Epithelial cell of esophagus (primary cell): ENCODE data around the gene NEAT1.

ENCODE experiments used
- DNase-seq: peaks from one replicate; pipeline ENCODE4 v3.0.0; 2010; ENCODE audit warnings: low read depth
- H3K4me3 ChIP-seq: 2 replicates; pipeline ENCODE4 v1.5.1; 2011; ENCODE audit warnings: mild to moderate bottlenecking, low read length, control low read depth
- TF ChIP-seq, protein P1 (sequence below): IDR thresholded peaks from 2 replicates; pipeline ENCODE4 v1.5.1; 2011; ENCODE audit warnings: low read depth, mild to moderate bottlenecking, low read length, control low read depth, inconsistent platforms; ENCODE audit not compliant: insufficient read depth; ENCODE audit errors: missing control alignments

Gene NEAT1

DNA sequence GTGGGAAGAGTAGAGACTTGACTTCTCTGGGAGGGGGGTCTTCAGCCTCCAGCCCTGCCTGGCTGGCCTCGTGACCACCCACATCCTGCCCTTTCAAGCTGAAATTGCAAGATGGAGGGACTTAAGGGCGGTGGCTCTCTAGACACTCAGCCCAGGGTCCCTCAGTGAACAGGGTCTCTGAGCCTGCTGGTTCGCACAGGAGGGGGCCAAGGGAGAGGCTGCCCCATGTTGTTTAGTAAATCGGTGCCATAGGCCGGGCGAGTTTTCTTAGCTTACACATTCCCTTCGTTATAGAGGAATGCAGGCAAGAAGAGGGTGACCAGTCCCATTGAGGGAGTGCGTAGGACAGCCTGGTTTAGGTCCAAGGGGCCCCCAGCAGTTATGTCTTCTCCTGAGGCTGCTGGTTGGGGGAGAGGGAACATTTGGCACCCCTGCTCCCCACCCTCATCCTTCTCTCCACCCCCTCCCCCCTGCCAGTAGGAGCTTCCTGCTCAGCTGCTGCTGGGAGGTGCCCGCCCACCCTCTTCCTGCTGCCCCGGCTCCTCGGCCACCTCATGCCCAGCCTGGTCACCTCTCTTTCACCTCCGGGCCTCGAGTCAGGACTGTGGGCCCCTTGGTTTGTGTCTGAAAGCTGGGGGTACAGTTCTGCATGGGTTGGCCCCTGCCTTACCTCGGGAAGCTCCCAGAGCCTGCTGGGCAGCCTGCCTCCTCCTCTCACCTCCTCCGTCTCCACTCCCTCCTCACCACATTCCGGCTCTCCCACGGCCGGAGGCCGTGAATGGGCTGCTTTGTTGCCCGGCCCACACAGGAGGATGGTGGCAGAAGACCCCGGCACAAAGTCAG is 32.3 kb upstream of the NEAT1 start:
- DNase-seq, result no peak
- TF ChIP-seq, protein P1, sequence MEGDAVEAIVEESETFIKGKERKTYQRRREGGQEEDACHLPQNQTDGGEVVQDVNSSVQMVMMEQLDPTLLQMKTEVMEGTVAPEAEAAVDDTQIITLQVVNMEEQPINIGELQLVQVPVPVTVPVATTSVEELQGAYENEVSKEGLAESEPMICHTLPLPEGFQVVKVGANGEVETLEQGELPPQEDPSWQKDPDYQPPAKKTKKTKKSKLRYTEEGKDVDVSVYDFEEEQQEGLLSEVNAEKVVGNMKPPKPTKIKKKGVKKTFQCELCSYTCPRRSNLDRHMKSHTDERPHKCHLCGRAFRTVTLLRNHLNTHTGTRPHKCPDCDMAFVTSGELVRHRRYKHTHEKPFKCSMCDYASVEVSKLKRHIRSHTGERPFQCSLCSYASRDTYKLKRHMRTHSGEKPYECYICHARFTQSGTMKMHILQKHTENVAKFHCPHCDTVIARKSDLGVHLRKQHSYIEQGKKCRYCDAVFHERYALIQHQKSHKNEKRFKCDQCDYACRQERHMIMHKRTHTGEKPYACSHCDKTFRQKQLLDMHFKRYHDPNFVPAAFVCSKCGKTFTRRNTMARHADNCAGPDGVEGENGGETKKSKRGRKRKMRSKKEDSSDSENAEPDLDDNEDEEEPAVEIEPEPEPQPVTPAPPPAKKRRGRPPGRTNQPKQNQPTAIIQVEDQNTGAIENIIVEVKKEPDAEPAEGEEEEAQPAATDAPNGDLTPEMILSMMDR, result no peak
- H3K4me3 ChIP-seq, result peak overlapping the region; percentile 96

DNA sequence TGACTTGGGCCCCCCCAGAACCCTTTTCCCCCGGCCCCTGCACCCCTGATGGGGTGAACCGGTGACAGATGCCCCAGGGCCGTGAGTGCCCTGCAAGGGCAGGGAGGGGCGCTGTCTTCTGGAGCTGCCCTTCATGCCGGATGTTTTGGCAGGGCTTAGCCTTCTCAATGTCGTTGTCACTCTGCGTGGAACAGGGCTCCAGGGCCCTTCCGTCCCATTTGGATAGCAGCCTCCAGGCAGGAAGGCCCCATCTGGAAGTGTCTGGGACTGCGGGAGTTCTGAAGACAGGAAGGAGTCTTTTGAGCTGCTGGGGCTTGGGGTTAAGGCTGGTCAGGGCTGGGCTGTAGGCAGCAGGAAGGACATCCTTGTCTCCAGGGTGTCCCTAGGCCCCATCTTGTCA is 31.6 kb upstream of the NEAT1 start:
- TF ChIP-seq, protein P1, result no peak
- no peak for DNase-seq
- peak overlapping the region; percentile 96 for H3K4me3 ChIP-seq

DNA sequence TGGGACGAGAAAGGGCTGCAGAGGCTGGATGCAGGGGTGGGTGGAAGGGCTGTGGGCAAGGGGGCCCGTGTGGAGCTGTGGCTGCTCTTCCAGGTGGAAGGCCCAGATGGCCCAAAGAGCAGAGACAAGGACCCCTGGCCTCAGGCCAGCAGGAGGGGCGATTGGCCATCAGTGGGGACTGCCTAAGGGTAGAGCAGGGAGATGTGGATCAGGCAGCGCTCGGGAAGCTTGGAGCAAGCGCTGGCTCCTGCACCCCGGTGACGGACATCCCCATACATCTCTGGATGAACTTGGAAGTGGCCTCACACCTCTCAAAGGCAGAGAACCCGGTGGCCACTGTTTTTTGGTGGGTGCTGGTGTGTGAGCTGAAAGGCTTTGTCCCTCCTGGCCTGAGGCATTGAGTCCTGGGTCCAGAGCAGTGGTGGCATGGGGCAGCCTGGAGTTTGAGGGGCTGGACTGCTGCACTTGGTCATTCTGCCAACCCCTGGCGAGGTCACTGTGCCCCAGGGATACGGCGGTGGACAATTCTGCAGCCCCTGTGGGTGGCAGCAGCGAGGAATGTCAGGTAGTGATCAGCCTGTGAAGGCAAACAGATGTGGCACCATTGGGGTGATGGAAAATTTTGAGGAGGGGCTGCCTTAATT is 30.3 kb upstream of the NEAT1 start:
- TF ChIP-seq, protein P1, result no peak
- DNase-seq, result no peak
- no peak overlapping the region for H3K4me3 ChIP-seq

DNA sequence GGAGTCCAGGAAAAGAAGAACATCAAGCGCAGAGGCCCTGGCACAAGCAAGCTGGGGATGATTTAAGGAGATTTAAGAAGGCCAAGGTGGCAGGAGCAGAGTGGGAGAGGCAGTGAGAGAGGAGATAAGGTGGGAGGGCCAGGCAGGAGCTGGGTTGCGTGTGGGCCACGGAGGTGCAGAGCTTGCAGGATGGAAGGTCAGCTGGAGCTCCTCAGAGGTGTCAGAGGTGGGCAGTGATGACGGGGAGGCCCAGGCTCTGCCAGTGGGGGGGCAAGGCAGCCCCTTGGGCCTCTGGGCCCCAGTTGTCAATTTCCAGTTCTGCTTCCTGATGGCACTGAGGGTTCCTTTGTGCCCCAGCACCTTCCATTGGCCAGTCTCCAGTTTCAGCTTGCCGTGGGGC is 29.7 kb upstream of the NEAT1 start:
- TF ChIP-seq, protein P1, result no peak
- DNase-seq, result no peak
- H3K4me3 ChIP-seq, result no peak overlapping the region

DNA sequence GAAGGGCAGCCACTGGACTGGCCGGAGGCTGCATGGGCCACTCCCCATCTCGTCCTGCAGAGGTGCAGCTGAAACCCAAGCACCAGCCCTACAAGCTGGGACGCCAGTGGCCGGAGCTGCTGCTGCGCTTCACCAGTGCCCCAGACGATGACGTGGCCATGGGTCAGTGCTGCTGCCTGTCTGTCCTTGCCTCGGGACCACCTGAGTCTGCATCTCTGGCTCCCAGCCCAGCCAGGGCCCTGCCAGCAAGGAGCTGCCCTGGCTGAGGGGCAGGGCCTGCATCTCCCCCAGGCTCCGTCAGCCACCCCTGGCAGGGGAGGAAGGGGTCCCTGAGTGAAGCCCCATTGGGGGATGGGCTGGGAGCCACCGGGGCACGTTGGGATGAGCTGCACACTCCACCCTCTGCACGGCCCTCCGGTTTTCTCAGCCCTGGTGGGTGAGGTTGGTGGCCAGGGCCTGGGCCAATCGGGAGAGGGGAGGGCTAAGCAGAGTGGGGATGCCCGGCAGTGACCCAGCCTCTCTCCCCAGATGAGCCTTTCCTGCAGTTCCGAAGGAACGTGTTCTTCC is 29.0 kb upstream of the NEAT1 start:
- no peak for DNase-seq
- H3K4me3 ChIP-seq, result no peak overlapping the region
- TF ChIP-seq, protein P1, result no peak

DNA sequence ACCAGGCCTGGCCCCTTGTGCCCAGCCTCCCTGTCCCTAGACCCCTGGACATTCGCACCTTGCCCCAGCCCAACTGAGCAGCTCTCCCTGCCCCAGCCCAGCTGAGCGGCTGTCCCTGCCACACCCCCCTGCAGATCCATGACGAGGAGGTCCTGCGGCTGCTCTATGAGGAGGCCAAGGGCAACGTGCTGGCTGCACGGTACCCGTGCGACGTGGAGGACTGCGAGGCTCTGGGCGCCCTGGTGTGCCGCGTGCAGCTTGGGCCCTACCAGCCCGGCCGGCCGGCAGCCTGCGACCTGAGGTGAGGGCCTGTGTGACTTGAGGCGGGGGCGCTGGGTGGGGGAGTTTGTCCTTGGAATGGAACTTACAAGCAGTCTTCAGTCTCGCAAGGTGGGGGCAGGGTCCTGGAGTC is 28.5 kb upstream of the NEAT1 start:
- H3K4me3 ChIP-seq, result no peak overlapping the region
- TF ChIP-seq, protein P1, result no peak
- no peak for DNase-seq
